K562 (cell line): ENCODE data around the gene TMF1. TPM values are rescaled to one million over a fixed set of nuclear protein-coding genes. Genes with fewer than 3 reads are reported as not detected.

Experiments
- ESRRA ChIP-seq: fragments of 450-650 bp; IDR thresholded peaks from 2 replicates; pipeline ENCODE4 v1.6.1; 2014; ENCODE audit warnings: low read depth, mild to moderate bottlenecking, moderate library complexity, borderline replicate concordance
- GTF2B ChIP-seq: IDR thresholded peaks from 2 replicates; pipeline ENCODE4 v1.6.1; 2011; ENCODE audit not compliant: insufficient read length; ENCODE audit errors: extremely low read depth
- HDGF ChIP-seq: fragments of 450-650 bp; IDR thresholded peaks from 2 replicates; pipeline ENCODE4 v1.6.1; 2016
- JUND ChIP-seq, 2 experiments: IDR thresholded peaks; 2 replicates in 1 of 2; 3 replicates in 1 of 2; pipeline ENCODE4 v1.6.1; 2011; ENCODE audit warnings: borderline replicate concordance in 2 of 2, low read depth in 2 of 2, low read length in 2 of 2, improper control_type of control experiment in 1 of 2, missing biosample characterization in 1 of 2, missing genetic modification characterization in 1 of 2, missing genetic modification reagents in 1 of 2
- KAT7 ChIP-seq: sonication (generic); formaldehyde crosslinking; IDR thresholded peaks from 2 replicates; pipeline ENCODE4 v1.8.0; 2022; ENCODE audit warnings: missing genetic modification reagents, mild to moderate bottlenecking, borderline replicate concordance
- MCM7 ChIP-seq, 2 experiments: fragments of 450-650 bp; IDR thresholded peaks; 2 replicates each; pipeline ENCODE4 v1.6.1; 2016 to 2018
- RBM14 ChIP-seq: fragments of 200-400 bp; formaldehyde crosslinking; IDR thresholded peaks from 2 replicates; pipeline ENCODE4 v1.6.1; 2018; ENCODE audit warnings: low read depth, mild to moderate bottlenecking, low read length, moderate library complexity, borderline replicate concordance; ENCODE audit not compliant: insufficient read depth
- VEZF1 ChIP-seq: fragments of 200-800 bp; sonication (Bioruptor generic); IDR thresholded peaks from 2 replicates; pipeline ENCODE4 v1.6.1; 2017; ENCODE audit warnings: missing genetic modification characterization, missing compliant biosample characterization
- XRCC5 ChIP-seq: fragments of 200-400 bp; formaldehyde crosslinking; IDR thresholded peaks from 2 replicates; pipeline ENCODE4 v1.6.1; 2017; ENCODE audit warnings: low read depth, mild to moderate bottlenecking, low read length
- ZBTB11 ChIP-seq, 3 experiments: fragments of 200-800 bp in 1 of 3; fragments of 250-450 bp in 1 of 3; fragments of 450-650 bp in 1 of 3; sonication (Bioruptor Pico) in 1 of 3; sonication (Bioruptor generic) in 1 of 3; formaldehyde crosslinking in 1 of 3; IDR thresholded peaks; 2 replicates each; pipeline versions ENCODE4 v1.6.1 to v1.8.0; 2016 to 2022; ENCODE audit warnings: mild to moderate bottlenecking in 2 of 3, missing genetic modification characterization in 2 of 3, missing compliant biosample characterization in 1 of 3, moderate library complexity in 1 of 3
- ZFX ChIP-seq: sonication (generic); formaldehyde crosslinking; IDR thresholded peaks from 2 replicates; pipeline ENCODE4 v1.8.0; 2022; ENCODE audit warnings: mild to moderate bottlenecking, missing genetic modification reagents, moderate library complexity
- ZNF197 ChIP-seq: fragments of 200-800 bp; sonication (Bioruptor generic); IDR thresholded peaks from 2 replicates; pipeline ENCODE4 v1.6.1; 2016; ENCODE audit warnings: low read depth, missing genetic modification characterization, missing compliant biosample characterization
- polyA plus RNA-seq, 8 experiments: library from polyadenylated mRNA; depleted of rRNA in 4 of 8; stranded (reverse) in 5 of 8; unstranded in 3 of 8; fragments of >200 nt; fragmentation: Nextera tagmentation in 2 of 8; fragmentation: Illumina TruSeq in 1 of 8; extraction: Ambion mirVana in 2 of 8; extraction: Trizol in 1 of 8; gene quantifications; 2 replicates each; pipeline versions ENCODE4 v1.2.1 to v1.2.3, GENCODE V29; 2011 to 2014; ENCODE audit warnings: inconsistent platforms in 1 of 8, missing spikeins in 1 of 8
- total RNA-seq, 7 experiments: library from RNA; depleted of rRNA in 6 of 7; stranded (reverse); fragments of >200 nt in 6 of 7; fragmentation: Illumina TruSeq in 2 of 7; extraction: Trizol in 2 of 7; gene quantifications; 2 replicates each; pipeline versions ENCODE4 v1.2.1 to v1.2.3, GENCODE V29; 2011 to 2021; ENCODE audit warnings: low replicate concordance in 1 of 7

TMF1 gene
- total and polyA plus RNA-seq, 9 of the 15 experiments (the other 6 are each of a cell fraction or from before 2014, with no cell fraction given): 3.1 to 13.9 (median 10.3) TPM

GRCh38 chr3:69013253-69014021 lies 38.7 kb downstream of the TMF1 start, which contains the start of gene EOGT (continued):
- peak; percentile 25; the same call in 1 of the 2 replicates for TF ChIP-seq ESRRA
- no peak for TF ChIP-seq HDGF
- peak in 2 of 3 experiments; percentile 9 to 78; a peak in 2 of 6 replicates for TF ChIP-seq ZBTB11 (CRISPR knock-in tag; IDR thresholded peaks at IDR 0.05)
- no peak for TF ChIP-seq ZNF197
- peak; percentile 64; the same call in 1 of the 2 replicates for TF ChIP-seq XRCC5
- peak; percentile 30 for TF ChIP-seq VEZF1 (CRISPR knock-in tag)
- TF ChIP-seq ZFX (CRISPR knock-in tag): peak; percentile 88
- TF ChIP-seq GTF2B: no peak
- no peak for TF ChIP-seq MCM7 (IDR thresholded peaks at IDR 0.05)
- TF ChIP-seq KAT7: no peak
- TF ChIP-seq RBM14: no peak
- no peak; the same call in 1 of the 2 replicates for TF ChIP-seq JUND (IDR thresholded peaks at IDR 0.05; ENCODE audit: borderline replicate concordance, low read depth, low read length)
- TF ChIP-seq JUND (tag; IDR thresholded peaks at IDR 0.05; ENCODE audit: borderline replicate concordance, low read depth, low read length): peak; percentile 16; the same call in 1 of the 3 replicates
